ENCODE data around the gene ATP2B3. TPM values are rescaled to one million over a fixed set of nuclear protein-coding genes. Genes with fewer than 3 reads are reported as not detected.
A peak's percentile ranks its signal among the peaks of the same experiment; 100 is the strongest.

ATP2B3 gene
- total and polyA plus RNA-seq, 7 experiments from 2014 or later: not detected

GRCh38 chrX:153565996-153566580, 48.6 kb downstream of the ATP2B3 start:
- Histone ChIP-seq H3K4me1 (ENCODE audit: control insufficient read depth in 2 of 2, insufficient read depth in 2 of 2, low read length in 2 of 2) (no peaks in the 10 kb centered on the region), H3K9me3 (ENCODE audit: control insufficient read depth in 2 of 3, low read length in 3 of 3) (no peaks in the 10 kb centered on the region), H3K4me3 (ENCODE audit: low read length) (no peak overlapping the region), H3K27me3 (ENCODE audit: control insufficient read depth in 2 of 2, insufficient read depth in 2 of 2, low read length in 2 of 2) (no peaks in the 10 kb centered on the region), H3K27ac (ENCODE audit: low read depth, low read length) (no peak overlapping the region), H3K36me3 (ENCODE audit: control insufficient read depth in 2 of 3, insufficient read depth in 3 of 3, low read length in 3 of 3) (no peaks in the 10 kb centered on the region)
- no peaks in the 10 kb centered on the region for H3K36me3 Mint-ChIP-seq
- POLR2A ChIA-PET: no interaction called here
- CTCF ChIA-PET: no interaction called here
- H3K4me1 Mint-ChIP-seq: peaks cover 0 to 5% (median 1%) of the 10 kb centered on the region in 7 donors
- H3K4me3 Mint-ChIP-seq: no peak overlapping the region
- H3K27ac Mint-ChIP-seq: no peak overlapping the region
- intact Hi-C loops (cut with micrococcal nuclease): no loop called here
- no peak for DNase-seq
- no peak for ATAC-seq
- H3K9me3 Mint-ChIP-seq: no peaks in the 10 kb centered on the region
- H3K27me3 Mint-ChIP-seq: peaks cover 0 to under 1% (median 0%) of the 10 kb centered on the region in 5 donors

- H3K4me3 Mint-ChIP-seq: no peak overlapping the region
- ChIA-PET CTCF (no interaction called here), POLR2A (no interaction called here)
- H3K36me3 ChIP-seq (ENCODE audit: control insufficient read depth in 2 of 3, insufficient read depth in 3 of 3, low read length in 3 of 3): no peaks in the 10 kb centered on the region
- no peak for ATAC-seq
- peaks cover 0 to 10% (median 3%) of the 10 kb centered on the region in 7 donors for H3K4me1 Mint-ChIP-seq
- H3K27ac Mint-ChIP-seq: no peak overlapping the region
- no peak overlapping the region for H3K4me3 ChIP-seq (ENCODE audit: low read length)
- no peaks in the 10 kb centered on the region for H3K27me3 ChIP-seq (ENCODE audit: control insufficient read depth in 2 of 2, insufficient read depth in 2 of 2, low read length in 2 of 2)
- DNase-seq: no peak
- H3K36me3 Mint-ChIP-seq: no peaks in the 10 kb centered on the region
- no peak overlapping the region for H3K27ac ChIP-seq (ENCODE audit: low read depth, low read length)
- no peaks in the 10 kb centered on the region for H3K9me3 Mint-ChIP-seq
- peaks cover 0 to 2% (median 0%) of the 10 kb centered on the region in 5 donors for H3K27me3 Mint-ChIP-seq
- intact Hi-C loops (cut with micrococcal nuclease): no loop called here
- no peaks in the 10 kb centered on the region for H3K4me1 ChIP-seq (ENCODE audit: control insufficient read depth in 2 of 2, insufficient read depth in 2 of 2, low read length in 2 of 2)
- no peaks in the 10 kb centered on the region for H3K9me3 ChIP-seq (ENCODE audit: control insufficient read depth in 2 of 3, low read length in 3 of 3)
These were observed 51.1 kb downstream of the ATP2B3 start for GRCh38 chrX:153568451-153569011.

GRCh38 chrX:153569475-153569874, 52.0 kb downstream of the ATP2B3 start:
- no peak overlapping the region for H3K4me3 Mint-ChIP-seq
- Histone ChIP-seq H3K27me3 (ENCODE audit: control insufficient read depth in 2 of 2, insufficient read depth in 2 of 2, low read length in 2 of 2) (no peaks in the 10 kb centered on the region), H3K36me3 (ENCODE audit: control insufficient read depth in 2 of 3, insufficient read depth in 3 of 3, low read length in 3 of 3) (no peaks in the 10 kb centered on the region), H3K4me1 (ENCODE audit: control insufficient read depth in 2 of 2, insufficient read depth in 2 of 2, low read length in 2 of 2) (no peaks in the 10 kb centered on the region), H3K9me3 (ENCODE audit: control insufficient read depth in 2 of 3, low read length in 3 of 3) (no peaks in the 10 kb centered on the region), H3K4me3 (ENCODE audit: low read length) (no peak overlapping the region), H3K27ac (ENCODE audit: low read depth, low read length) (no peak overlapping the region)
- no peak overlapping the region for H3K27ac Mint-ChIP-seq
- no peaks in the 10 kb centered on the region for H3K9me3 Mint-ChIP-seq
- H3K36me3 Mint-ChIP-seq: no peaks in the 10 kb centered on the region
- ChIA-PET POLR2A (no interaction called here), CTCF (no interaction called here)
- intact Hi-C loops (cut with micrococcal nuclease): no loop called here
- DNase-seq: no peak
- no peak for ATAC-seq
- peaks cover 0 to 10% (median 3%) of the 10 kb centered on the region in 7 donors for H3K4me1 Mint-ChIP-seq
- H3K27me3 Mint-ChIP-seq: peaks cover 0 to 2% (median 0%) of the 10 kb centered on the region in 5 donors

GRCh38 chrX:153571534-153571908, 54.1 kb downstream of the ATP2B3 start:
- Histone ChIP-seq H3K4me1 (ENCODE audit: control insufficient read depth in 2 of 2, insufficient read depth in 2 of 2, low read length in 2 of 2) (no peaks in the 10 kb centered on the region), H3K36me3 (ENCODE audit: control insufficient read depth in 2 of 3, insufficient read depth in 3 of 3, low read length in 3 of 3) (no peaks in the 10 kb centered on the region), H3K27me3 (ENCODE audit: control insufficient read depth in 2 of 2, insufficient read depth in 2 of 2, low read length in 2 of 2) (no peaks in the 10 kb centered on the region), H3K27ac (ENCODE audit: low read depth, low read length) (no peak overlapping the region), H3K9me3 (ENCODE audit: control insufficient read depth in 2 of 3, low read length in 3 of 3) (no peaks in the 10 kb centered on the region), H3K4me3 (ENCODE audit: low read length) (no peak overlapping the region)
- ATAC-seq: no peak
- H3K4me3 Mint-ChIP-seq: peak overlapping the region in 1 of 10 donors; percentile 11
- ChIA-PET CTCF (interaction anchor here (0.8 to 1.2 kb wide), 2 partner anchors 17 to 32 kb away, joined by 3 to 7 read pairs; no protein-coding TSS in a partner anchor), POLR2A (no interaction called here)
- no peak for DNase-seq
- H3K36me3 Mint-ChIP-seq: no peaks in the 10 kb centered on the region
- H3K27me3 Mint-ChIP-seq: peaks cover 0 to 2% (median 0%) of the 10 kb centered on the region in 5 donors
- intact Hi-C loops (cut with micrococcal nuclease): no loop called here
- H3K4me1 Mint-ChIP-seq: peaks cover 0 to 10% (median 3%) of the 10 kb centered on the region in 7 donors
- H3K27ac Mint-ChIP-seq: no peak overlapping the region
- no peaks in the 10 kb centered on the region for H3K9me3 Mint-ChIP-seq

- ATAC-seq: no peak
- no peaks in the 10 kb centered on the region for H3K9me3 ChIP-seq (ENCODE audit: control insufficient read depth in 2 of 3, low read length in 3 of 3)
- no peaks in the 10 kb centered on the region for H3K9me3 Mint-ChIP-seq
- H3K27ac Mint-ChIP-seq: no peak overlapping the region
- peaks cover 0 to 10% (median 3%) of the 10 kb centered on the region in 7 donors for H3K4me1 Mint-ChIP-seq
- no peak for DNase-seq
- no peak overlapping the region for H3K4me3 ChIP-seq (ENCODE audit: low read length)
- H3K27ac ChIP-seq (ENCODE audit: low read depth, low read length): no peak overlapping the region
- ChIA-PET CTCF (no interaction called here), POLR2A (no interaction called here)
- no peaks in the 10 kb centered on the region for H3K36me3 ChIP-seq (ENCODE audit: control insufficient read depth in 2 of 3, insufficient read depth in 3 of 3, low read length in 3 of 3)
- intact Hi-C loops (cut with micrococcal nuclease): no loop called here
- H3K27me3 ChIP-seq (ENCODE audit: control insufficient read depth in 2 of 2, insufficient read depth in 2 of 2, low read length in 2 of 2): no peaks in the 10 kb centered on the region
- peaks cover 0 to 2% (median 0%) of the 10 kb centered on the region in 5 donors for H3K27me3 Mint-ChIP-seq
- no peaks in the 10 kb centered on the region for H3K4me1 ChIP-seq (ENCODE audit: control insufficient read depth in 2 of 2, insufficient read depth in 2 of 2, low read length in 2 of 2)
- no peak overlapping the region for H3K4me3 Mint-ChIP-seq
- H3K36me3 Mint-ChIP-seq: no peaks in the 10 kb centered on the region
These were observed 55.2 kb downstream of the ATP2B3 start for GRCh38 chrX:153572601-153573000.

GRCh38 chrX:153573984-153574383, 56.5 kb downstream of the ATP2B3 start:
- Histone ChIP-seq H3K9me3 (ENCODE audit: control insufficient read depth in 2 of 3, low read length in 3 of 3) (no peaks in the 10 kb centered on the region), H3K27me3 (ENCODE audit: control insufficient read depth in 2 of 2, insufficient read depth in 2 of 2, low read length in 2 of 2) (no peaks in the 10 kb centered on the region), H3K4me3 (ENCODE audit: low read length) (no peak overlapping the region), H3K27ac (ENCODE audit: low read depth, low read length) (no peak overlapping the region), H3K36me3 (ENCODE audit: control insufficient read depth in 2 of 3, insufficient read depth in 3 of 3, low read length in 3 of 3) (no peaks in the 10 kb centered on the region), H3K4me1 (ENCODE audit: control insufficient read depth in 2 of 2, insufficient read depth in 2 of 2, low read length in 2 of 2) (no peaks in the 10 kb centered on the region)
- intact Hi-C loops (cut with micrococcal nuclease): no loop called here
- ATAC-seq: no peak
- H3K9me3 Mint-ChIP-seq: no peaks in the 10 kb centered on the region
- no peaks in the 10 kb centered on the region for H3K36me3 Mint-ChIP-seq
- peaks cover 0 to 2% (median 0%) of the 10 kb centered on the region in 5 donors for H3K27me3 Mint-ChIP-seq
- DNase-seq: no peak
- no peak overlapping the region for H3K27ac Mint-ChIP-seq
- CTCF ChIA-PET: interaction anchor here (0.6 kb wide), 1 partner anchor 74 kb away, joined by 3 read pairs; no protein-coding TSS in a partner anchor
- no peak overlapping the region for H3K4me3 Mint-ChIP-seq
- POLR2A ChIA-PET: interaction anchor here (0.6 kb wide), 1 partner anchor 275 kb away, joined by 3 read pairs; no protein-coding TSS in a partner anchor
- peaks cover 0 to 11% (median 3%) of the 10 kb centered on the region in 7 donors for H3K4me1 Mint-ChIP-seq

Measured in naive thymus-derived CD4-positive, alpha-beta T cell (primary cell).